Memory B cell (primary cell): ENCODE data around the gene SERGEF.

Experiments
- ATAC-seq: fragments of 150-1000 bp; cut with Tn5 transposase; 2 replicates; pipeline ENCODE4 v1.10.0; 2021; ENCODE audit warnings: low read depth, mild to moderate bottlenecking, moderate library complexity
- DNase-seq, 2 donors: peaks; one replicate each; pipeline ENCODE4 v3.0.0; 2022; ENCODE audit warnings: low spot score in 2 of 2
- H3K27ac Mint-ChIP-seq: one replicate; pipeline ENCODE4 v1.8.0; 2022; ENCODE audit warnings: mild to moderate bottlenecking, moderate library complexity, mixed read lengths
- H3K27me3 Mint-ChIP-seq: one replicate; pipeline ENCODE4 v1.8.0; 2022; ENCODE audit warnings: mixed read lengths
- H3K36me3 Mint-ChIP-seq: one replicate; pipeline ENCODE4 v1.8.0; 2022; ENCODE audit warnings: mild to moderate bottlenecking, mixed read lengths
- H3K4me1 Mint-ChIP-seq: one replicate; pipeline ENCODE4 v1.8.0; 2022; ENCODE audit warnings: mixed read lengths
- H3K4me3 Mint-ChIP-seq: one replicate; pipeline ENCODE4 v1.8.0; 2022; ENCODE audit warnings: mild to moderate bottlenecking, moderate library complexity, mixed read lengths
- H3K9me3 Mint-ChIP-seq: one replicate; pipeline ENCODE4 v1.8.0; 2022; ENCODE audit warnings: mixed read lengths

SERGEF gene

DNA sequence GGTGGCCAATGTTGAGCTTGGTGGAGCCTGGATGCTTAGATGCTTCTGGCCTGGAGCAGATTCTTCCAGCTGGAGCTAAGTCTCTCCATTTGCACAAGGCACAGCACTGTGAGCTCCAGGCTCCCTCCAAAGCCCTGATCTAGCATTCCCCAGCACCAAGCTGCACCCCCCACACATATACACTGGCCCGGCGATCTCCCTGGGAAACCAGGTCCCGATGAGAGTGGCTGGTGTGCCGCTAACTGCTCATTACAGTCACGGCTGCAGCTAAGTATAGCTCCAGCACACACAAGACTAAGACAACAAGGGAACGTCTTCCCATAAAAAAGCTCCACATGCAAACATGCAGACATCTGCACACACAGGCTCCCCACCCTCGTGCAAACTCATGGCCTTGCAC is 260.7 kb downstream of the SERGEF start:
- ATAC-seq, result no peak
- peaks cover 18% of the 10 kb centered on the region for H3K27me3 Mint-ChIP-seq

GRCh38 chr11:17751558-17751957 is 261.3 kb downstream of the SERGEF start:
- no peaks in the 10 kb centered on the region for H3K36me3 Mint-ChIP-seq
- no peak overlapping the region for H3K4me3 Mint-ChIP-seq
- H3K27ac Mint-ChIP-seq, result no peak overlapping the region
- H3K9me3 Mint-ChIP-seq, result no peaks in the 10 kb centered on the region
- peaks cover 17% of the 10 kb centered on the region for H3K27me3 Mint-ChIP-seq
- DNase-seq, result no peak
- ATAC-seq, result no peak
- no peaks in the 10 kb centered on the region for H3K4me1 Mint-ChIP-seq

More for the DNA sequence above, 260.7 kb downstream of the SERGEF start:
- H3K4me3 Mint-ChIP-seq, result no peak overlapping the region
- no peak overlapping the region for H3K27ac Mint-ChIP-seq
- no peaks in the 10 kb centered on the region for H3K9me3 Mint-ChIP-seq
- no peaks in the 10 kb centered on the region for H3K36me3 Mint-ChIP-seq
- H3K4me1 Mint-ChIP-seq, result no peaks in the 10 kb centered on the region
- no peak for DNase-seq

- no peaks in the 10 kb centered on the region for H3K36me3 Mint-ChIP-seq
- ATAC-seq, result no peak
- H3K4me1 Mint-ChIP-seq, result no peaks in the 10 kb centered on the region
- H3K9me3 Mint-ChIP-seq, result no peaks in the 10 kb centered on the region
- DNase-seq, result no peak
- no peak overlapping the region for H3K27ac Mint-ChIP-seq
- peaks cover 20% of the 10 kb centered on the region for H3K27me3 Mint-ChIP-seq
- no peak overlapping the region for H3K4me3 Mint-ChIP-seq
Observed at GRCh38 chr11:17750801-17751165, 262.1 kb downstream of the SERGEF start.

DNA sequence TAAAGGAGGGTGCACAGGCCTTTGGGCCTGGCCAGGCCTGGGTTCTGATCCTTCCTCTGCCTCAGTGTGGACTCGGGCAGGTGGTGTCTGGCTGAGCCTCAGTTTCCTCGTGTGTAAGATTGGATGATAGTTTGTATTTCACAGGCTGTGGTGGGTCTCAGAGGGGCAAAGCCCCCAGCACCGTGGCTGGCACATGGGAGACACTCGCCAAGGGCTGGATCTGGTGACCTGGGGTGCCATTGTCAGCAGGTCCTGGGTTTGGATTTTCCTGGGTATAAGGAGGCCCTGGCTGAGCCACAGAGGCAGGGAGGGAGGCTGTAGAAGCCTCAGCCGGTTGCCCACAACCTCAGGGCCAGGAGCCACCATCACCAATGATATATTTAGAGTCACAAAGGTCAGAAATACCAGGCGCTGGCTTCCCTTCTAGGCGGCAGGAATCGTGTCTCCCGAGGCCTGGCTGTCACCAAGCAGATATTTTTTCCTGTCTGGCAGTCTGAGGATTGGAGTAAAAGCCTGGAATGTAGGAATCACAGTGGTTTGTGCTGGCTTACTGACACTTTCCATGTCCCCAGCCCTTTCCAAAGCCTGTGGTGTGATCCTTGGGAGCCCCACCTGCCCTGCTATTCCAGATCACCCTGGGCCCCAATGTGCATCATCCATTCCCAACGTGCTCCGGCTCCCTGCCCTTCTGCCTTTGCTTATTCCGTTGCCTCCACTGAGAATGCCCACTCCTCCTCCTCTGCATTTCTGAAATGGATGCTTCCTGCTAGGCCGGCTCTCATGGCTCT is 262.6 kb downstream of the SERGEF start:
- H3K36me3 Mint-ChIP-seq, result no peaks in the 10 kb centered on the region
- H3K4me3 Mint-ChIP-seq, result no peak overlapping the region
- no peak overlapping the region for H3K27ac Mint-ChIP-seq
- peaks cover 24% of the 10 kb centered on the region for H3K27me3 Mint-ChIP-seq
- DNase-seq (no peak), ATAC-seq (no peak)
- no peaks in the 10 kb centered on the region for H3K4me1 Mint-ChIP-seq
- H3K9me3 Mint-ChIP-seq, result no peaks in the 10 kb centered on the region

GRCh38 chr11:17748761-17749721 is 263.8 kb downstream of the SERGEF start:
- no peak for DNase-seq
- no peaks in the 10 kb centered on the region for H3K36me3 Mint-ChIP-seq
- H3K4me1 Mint-ChIP-seq, result no peaks in the 10 kb centered on the region
- H3K4me3 Mint-ChIP-seq, result no peak overlapping the region
- H3K27ac Mint-ChIP-seq, result no peak overlapping the region
- no peak for ATAC-seq
- peaks cover 21% of the 10 kb centered on the region for H3K27me3 Mint-ChIP-seq
- no peaks in the 10 kb centered on the region for H3K9me3 Mint-ChIP-seq

DNA sequence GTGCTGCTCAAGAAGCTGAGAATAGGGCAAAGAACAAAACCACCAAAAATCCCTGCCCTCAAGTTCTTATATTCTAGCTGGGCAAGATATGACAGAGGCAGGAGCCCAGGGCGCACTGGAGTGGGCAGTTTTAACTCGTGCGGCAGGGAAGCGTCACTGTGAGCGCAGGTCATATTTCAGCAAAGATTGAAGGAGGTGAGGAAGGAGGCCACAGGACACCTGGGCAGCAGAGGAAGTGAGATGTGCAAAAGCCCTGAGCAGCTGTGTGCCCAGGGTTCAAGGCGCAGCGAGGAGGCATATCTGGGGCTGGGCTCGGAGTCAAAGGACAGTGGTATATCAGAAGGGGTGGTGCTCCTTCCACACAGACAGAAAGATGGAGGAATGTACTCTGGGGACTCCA is 264.8 kb downstream of the SERGEF start:
- H3K4me1 Mint-ChIP-seq, result no peaks in the 10 kb centered on the region

GRCh38 chr11:17747131-17747955 is 265.5 kb downstream of the SERGEF start:
- H3K9me3 Mint-ChIP-seq, result no peaks in the 10 kb centered on the region
- H3K27ac Mint-ChIP-seq, result no peak overlapping the region

More for the DNA sequence above, 264.8 kb downstream of the SERGEF start:
- Mint-ChIP-seq H3K4me3 (no peak overlapping the region), H3K27ac (no peak overlapping the region), H3K36me3 (no peaks in the 10 kb centered on the region), H3K9me3 (no peaks in the 10 kb centered on the region), H3K27me3 (peaks cover 21% of the 10 kb centered on the region)
- ATAC-seq (no peak), DNase-seq (no peak)

GRCh38 chr11:17746096-17746495 is 266.8 kb downstream of the SERGEF start:
- H3K27ac Mint-ChIP-seq, result no peak overlapping the region
- peaks cover 22% of the 10 kb centered on the region for H3K27me3 Mint-ChIP-seq
- DNase-seq (no peak), ATAC-seq (no peak)
- H3K4me3 Mint-ChIP-seq, result no peak overlapping the region
- no peaks in the 10 kb centered on the region for H3K36me3 Mint-ChIP-seq
- no peaks in the 10 kb centered on the region for H3K9me3 Mint-ChIP-seq
- no peaks in the 10 kb centered on the region for H3K4me1 Mint-ChIP-seq

More at GRCh38 chr11:17747131-17747955, 265.5 kb downstream of the SERGEF start:
- H3K27me3 Mint-ChIP-seq, result peaks cover 21% of the 10 kb centered on the region
- DNase-seq, result no peak
- H3K4me3 Mint-ChIP-seq, result no peak overlapping the region
- H3K36me3 Mint-ChIP-seq, result no peaks in the 10 kb centered on the region
- no peaks in the 10 kb centered on the region for H3K4me1 Mint-ChIP-seq
- no peak for ATAC-seq

- Mint-ChIP-seq H3K9me3 (no peaks in the 10 kb centered on the region), H3K4me1 (no peaks in the 10 kb centered on the region), H3K4me3 (no peak overlapping the region), H3K27me3 (peaks cover 22% of the 10 kb centered on the region), H3K36me3 (no peaks in the 10 kb centered on the region), H3K27ac (no peak overlapping the region)
- ATAC-seq (no peak), DNase-seq (no peak)
Observed at GRCh38 chr11:17745023-17745772, 267.6 kb downstream of the SERGEF start.

DNA sequence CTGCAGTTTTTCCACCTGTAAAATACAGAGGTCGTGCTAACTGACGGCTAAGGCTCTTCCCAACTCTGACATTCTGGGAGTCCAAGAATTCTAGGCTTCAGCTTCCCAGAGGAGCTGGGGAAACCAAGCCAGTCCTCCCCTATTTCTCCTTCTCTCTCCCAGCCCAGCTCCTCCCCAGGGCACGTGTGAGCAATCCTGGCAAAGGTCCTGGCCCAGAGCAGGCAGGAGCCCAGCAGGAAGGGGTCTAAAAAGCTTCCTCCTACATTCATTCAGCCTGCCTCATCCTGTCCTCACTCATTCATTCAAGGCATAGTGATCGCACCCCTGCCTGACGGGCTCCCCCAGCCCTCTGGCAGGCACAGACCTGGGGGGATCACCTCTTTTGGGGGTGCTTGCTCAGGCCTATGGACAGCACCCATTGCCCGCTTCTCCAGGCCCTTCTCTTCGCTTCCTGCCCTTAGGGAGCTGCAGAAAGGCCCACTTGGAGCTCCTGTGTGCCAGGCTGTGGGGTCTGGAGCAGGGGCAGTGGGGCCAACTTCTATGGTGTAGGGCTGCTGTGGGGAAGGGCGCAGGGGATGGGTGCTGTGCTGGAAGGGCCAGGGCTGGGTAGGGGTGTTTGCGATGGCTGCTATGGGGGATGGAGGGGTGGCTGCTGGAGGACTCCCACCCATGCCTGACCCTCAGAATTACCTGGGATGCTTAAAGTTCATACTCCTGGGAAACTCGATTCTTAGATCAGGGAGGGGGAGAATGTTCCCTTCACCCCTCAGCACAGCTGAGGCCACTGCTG is 268.5 kb downstream of the SERGEF start:
- Mint-ChIP-seq H3K9me3 (no peaks in the 10 kb centered on the region), H3K27ac (no peak overlapping the region), H3K4me3 (no peak overlapping the region), H3K27me3 (peaks cover 19% of the 10 kb centered on the region), H3K36me3 (no peaks in the 10 kb centered on the region), H3K4me1 (no peaks in the 10 kb centered on the region)
- ATAC-seq (no peak), DNase-seq (no peak)

GRCh38 chr11:17743808-17744119 is 269.1 kb downstream of the SERGEF start:
- DNase-seq (no peak), ATAC-seq (no peak)
- Mint-ChIP-seq H3K27me3 (peaks cover 19% of the 10 kb centered on the region), H3K4me1 (no peaks in the 10 kb centered on the region), H3K27ac (no peak overlapping the region), H3K4me3 (no peak overlapping the region), H3K9me3 (no peaks in the 10 kb centered on the region), H3K36me3 (no peaks in the 10 kb centered on the region)

DNA sequence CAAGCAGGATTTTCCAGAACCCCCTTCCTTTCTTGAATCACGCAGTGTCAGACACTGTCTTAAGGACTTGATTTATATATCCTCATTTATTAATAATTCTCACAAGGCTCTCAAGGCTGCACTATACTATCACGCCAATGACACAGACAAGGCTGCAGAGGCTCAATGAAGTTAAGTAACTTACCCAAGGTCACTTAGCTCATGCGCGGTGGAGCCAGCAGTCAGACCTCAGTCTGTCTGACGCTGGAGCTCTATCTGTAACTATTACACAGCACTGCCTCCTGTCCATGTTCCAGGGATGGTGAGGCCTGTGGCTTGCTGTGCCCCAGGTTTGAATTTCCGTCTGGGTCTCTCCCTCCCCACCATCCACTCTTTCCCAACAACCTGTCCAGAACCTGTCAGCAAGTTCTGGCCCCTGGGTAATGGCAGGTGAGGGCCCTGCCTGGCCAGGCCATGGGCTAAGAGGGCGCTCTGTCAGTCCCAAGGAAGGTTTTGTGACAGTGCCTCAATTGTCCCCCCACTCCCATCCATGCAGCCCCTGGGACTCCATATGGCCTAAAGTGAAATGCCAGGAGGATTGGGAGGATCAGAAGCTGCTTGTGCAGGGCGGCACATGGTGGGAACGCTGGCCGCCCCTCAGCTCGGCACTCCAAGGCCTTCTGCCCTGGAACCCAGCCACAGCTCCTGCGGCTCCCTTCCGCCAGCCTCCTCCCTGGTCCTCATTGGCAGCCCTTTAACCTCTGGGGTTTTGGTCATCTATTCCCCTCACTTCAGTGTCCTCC is 269.6 kb downstream of the SERGEF start:
- ATAC-seq, result no peak
- no peaks in the 10 kb centered on the region for H3K36me3 Mint-ChIP-seq

More for the DNA sequence above, 269.6 kb downstream of the SERGEF start:
- Mint-ChIP-seq H3K27me3 (peaks cover 19% of the 10 kb centered on the region), H3K4me1 (no peaks in the 10 kb centered on the region), H3K9me3 (no peaks in the 10 kb centered on the region), H3K27ac (no peak overlapping the region), H3K4me3 (no peak overlapping the region)
- DNase-seq, result no peak
